Neural cell (in vitro differentiated cells): ENCODE results near the gene CCDC196. TPM values are rescaled to one million over a fixed set of nuclear protein-coding genes. Genes with fewer than 3 reads are reported as not detected.

Experiments used
- H2AFZ ChIP-seq: fragments of 200-600, 300-800 bp; sonication (generic), shearing (Covaris generic); 2 replicates; pipeline ENCODE4 v1.6.0; 2014; ENCODE audit warnings: low read depth, mild to moderate bottlenecking, antibody characterized with exemption, low read length, moderate library complexity
- H3F3A ChIP-seq: fragments of 200-600 bp; shearing (Covaris generic); 2 replicates; pipeline ENCODE4 v1.6.1; 2016; ENCODE audit warnings: mild to moderate bottlenecking, moderate library complexity, mixed read lengths, antibody characterized with exemption, low read length; ENCODE audit not compliant: insufficient read depth, poor library complexity, severe bottlenecking
- H3K27ac ChIP-seq: fragments of 200-600, 300-800 bp; sonication (generic), shearing (Covaris generic); 2 replicates; pipeline ENCODE4 v1.5.1; 2014; ENCODE audit warnings: mild to moderate bottlenecking, low read length, moderate library complexity
- H3K27me3 ChIP-seq: fragments of 300-800, 200-600 bp; sonication (generic), shearing (Covaris generic); 2 replicates; pipeline ENCODE4 v1.6.0; 2014; ENCODE audit warnings: mild to moderate bottlenecking, low read depth, low read length, moderate library complexity; ENCODE audit not compliant: insufficient read depth
- H3K36me3 ChIP-seq: fragments of 300-800, 200-600 bp; sonication (generic), shearing (Covaris generic); 2 replicates; pipeline ENCODE4 v1.5.1; 2014; ENCODE audit warnings: mild to moderate bottlenecking, antibody characterized with exemption, low read length, moderate library complexity; ENCODE audit not compliant: insufficient read depth
- H3K4me2 ChIP-seq: fragments of 300-800, 200-600 bp; sonication (generic), shearing (Covaris generic); 2 replicates; pipeline ENCODE4 v1.6.0; 2014; ENCODE audit warnings: mild to moderate bottlenecking, low read length
- H3K4me3 ChIP-seq: fragments of 300-800, 200-600 bp; sonication (generic), shearing (Covaris generic); 2 replicates; pipeline ENCODE4 v1.5.1; 2014; ENCODE audit warnings: mild to moderate bottlenecking, low read length, moderate library complexity
- H3K79me2 ChIP-seq: fragments of 200-600 bp; shearing (Covaris generic); replicated peaks from 2 replicates; pipeline ENCODE4 v1.6.0; 2014; ENCODE audit warnings: mild to moderate bottlenecking, low read length, moderate library complexity; ENCODE audit not compliant: insufficient read depth
- H3K9ac ChIP-seq: fragments of 300-800, 200-600 bp; sonication (generic), shearing (Covaris generic); 2 replicates; pipeline ENCODE4 v1.6.1; 2016; ENCODE audit warnings: mild to moderate bottlenecking, low read length, mixed read lengths
- H3K9me2 ChIP-seq: fragments of 200-600 bp; shearing (Covaris generic); 2 replicates; pipeline ENCODE4 v1.6.1; 2016; ENCODE audit warnings: mild to moderate bottlenecking, low read length, mixed read lengths; ENCODE audit not compliant: insufficient read depth
- H3K9me3 ChIP-seq: fragments of 200-600, 300-800 bp; sonication (generic), shearing (Covaris generic); 2 replicates; pipeline ENCODE4 v1.6.1; 2016; ENCODE audit warnings: mild to moderate bottlenecking, mixed run types, low read length, moderate library complexity, mixed read lengths
- H4K20me1 ChIP-seq: fragments of 200-600 bp; shearing (Covaris generic); 2 replicates; pipeline ENCODE4 v1.6.1; 2016; ENCODE audit warnings: mild to moderate bottlenecking, mixed run types; ENCODE audit not compliant: insufficient read depth
- CTCF ChIP-seq: fragments of 450-650 bp; IDR thresholded peaks from 2 replicates; pipeline ENCODE4 v1.5.1; 2014; ENCODE audit warnings: antibody characterized with exemption, mild to moderate bottlenecking, moderate library complexity; ENCODE audit not compliant: poor library complexity, severe bottlenecking
- EP300 ChIP-seq: fragments of 450-650 bp; conservative IDR thresholded peaks from 2 replicates; pipeline ENCODE4 v1.6.1; 2014; ENCODE audit warnings: antibody characterized with exemption, mild to moderate bottlenecking, moderate library complexity; ENCODE audit not compliant: poor library complexity, severe bottlenecking
- EZH2 ChIP-seq: fragments of 200-600, 300-800 bp; shearing (Covaris generic), sonication (generic); IDR thresholded peaks from 2 replicates; pipeline ENCODE4 v1.6.1; 2014; ENCODE audit warnings: antibody characterized with exemption, low read length, borderline replicate concordance, mild to moderate bottlenecking; ENCODE audit not compliant: insufficient read depth, poor library complexity, severe bottlenecking
- MXI1 ChIP-seq: fragments of 450-650 bp; conservative IDR thresholded peaks from 2 replicates; pipeline ENCODE4 v1.6.1; 2014; ENCODE audit warnings: antibody characterized with exemption, mild to moderate bottlenecking; ENCODE audit not compliant: poor library complexity, severe bottlenecking
- POLR2AphosphoS5 ChIP-seq: IDR thresholded peaks from 2 replicates; pipeline ENCODE4 v1.6.1; 2012
- RAD21 ChIP-seq: fragments of 450-650 bp; conservative IDR thresholded peaks from 2 replicates; pipeline ENCODE4 v1.6.1; 2014; ENCODE audit warnings: antibody characterized with exemption, mild to moderate bottlenecking, moderate library complexity
- REST ChIP-seq: IDR thresholded peaks from 2 replicates; pipeline ENCODE4 v1.6.1; 2012; ENCODE audit warnings: borderline replicate concordance
- SMC3 ChIP-seq: fragments of 450-650 bp; conservative IDR thresholded peaks from 2 replicates; pipeline ENCODE4 v1.6.1; 2014; ENCODE audit warnings: antibody characterized with exemption, mild to moderate bottlenecking, moderate library complexity; ENCODE audit not compliant: poor library complexity
- TAF1 ChIP-seq: IDR thresholded peaks from 2 replicates; pipeline ENCODE4 v1.6.1; 2012; ENCODE audit warnings: low read depth
- polyA plus RNA-seq: library from polyadenylated mRNA; depleted of rRNA; stranded (reverse); fragments of >200 nt; gene quantifications from 2 replicates; pipeline ENCODE4 v1.2.3, GENCODE V29; 2014

The CCDC196 gene
- polyA plus RNA-seq, 1 donor from 2014 or later: not detected

DNA sequence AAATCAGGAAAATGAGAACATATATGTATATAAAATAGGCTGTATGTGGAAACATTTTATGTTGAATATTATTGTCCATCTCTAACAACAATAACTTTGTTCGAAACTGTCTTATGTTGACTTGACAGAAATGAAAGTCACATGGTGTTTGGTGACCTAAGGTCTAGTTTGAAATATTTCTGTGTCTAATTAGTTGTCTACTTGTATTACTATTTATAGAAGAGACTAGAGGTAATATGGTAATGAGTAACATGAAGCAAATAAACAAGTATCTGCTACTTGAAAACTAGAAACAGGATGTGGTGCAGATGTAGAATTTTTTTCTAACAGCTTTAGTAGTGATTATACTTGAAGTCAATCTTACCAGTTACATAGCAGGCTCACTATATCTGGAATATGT is 25.7 kb downstream of the CCDC196 start:
- no peaks in the 10 kb centered on the region for H3F3A ChIP-seq
- H3K36me3 ChIP-seq: no peaks in the 10 kb centered on the region
- TF ChIP-seq CTCF (no peak), REST (no peak), EP300 (no peak), EZH2 (no peak), RAD21 (no peak), TAF1 (no peak), SMC3 (no peak), MXI1 (no peak), POLR2AphosphoS5 (no peak)
- no peaks in the 10 kb centered on the region for H3K27me3 ChIP-seq
- no peak overlapping the region for H3K4me3 ChIP-seq
- no peak overlapping the region for H2AFZ ChIP-seq
- no peak overlapping the region for H3K27ac ChIP-seq
- no peak overlapping the region for H3K4me2 ChIP-seq
- H3K9me3 ChIP-seq: no peaks in the 10 kb centered on the region
- H3K79me2 ChIP-seq: peaks cover 65% of the 10 kb centered on the region
- H3K9me2 ChIP-seq: no peaks in the 10 kb centered on the region
- H4K20me1 ChIP-seq: no peaks in the 10 kb centered on the region
- H3K9ac ChIP-seq: no peak overlapping the region

DNA sequence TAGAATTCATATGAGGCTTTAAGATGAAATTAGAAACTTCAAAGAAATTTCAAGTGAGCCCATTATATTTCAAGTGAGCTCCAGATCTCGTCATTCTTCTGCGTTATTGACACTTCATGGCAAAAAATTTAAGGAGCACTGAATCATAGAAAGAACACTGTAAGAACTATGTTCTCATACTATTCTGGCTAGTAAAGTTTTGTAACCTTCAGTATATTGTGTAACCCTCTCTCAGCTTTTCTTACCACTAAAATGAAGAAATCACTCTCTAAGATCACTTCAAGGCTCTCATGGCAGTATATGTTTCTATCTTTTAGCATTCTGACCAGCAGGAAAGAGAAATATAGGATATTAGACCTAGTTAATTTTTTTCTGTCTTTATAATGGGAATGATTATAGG is 28.0 kb downstream of the CCDC196 start:
- Histone ChIP-seq H3K27ac (no peak overlapping the region), H2AFZ (no peak overlapping the region), H3K27me3 (no peaks in the 10 kb centered on the region), H3K36me3 (no peaks in the 10 kb centered on the region), H3K4me3 (no peak overlapping the region), H3K9me3 (peaks cover 3% of the 10 kb centered on the region), H3K9me2 (no peaks in the 10 kb centered on the region), H3K9ac (no peak overlapping the region), H3F3A (no peaks in the 10 kb centered on the region), H4K20me1 (no peaks in the 10 kb centered on the region), H3K4me2 (no peak overlapping the region), H3K79me2 (peaks cover 82% of the 10 kb centered on the region)
- no peak for TF ChIP-seq RAD21

DNA sequence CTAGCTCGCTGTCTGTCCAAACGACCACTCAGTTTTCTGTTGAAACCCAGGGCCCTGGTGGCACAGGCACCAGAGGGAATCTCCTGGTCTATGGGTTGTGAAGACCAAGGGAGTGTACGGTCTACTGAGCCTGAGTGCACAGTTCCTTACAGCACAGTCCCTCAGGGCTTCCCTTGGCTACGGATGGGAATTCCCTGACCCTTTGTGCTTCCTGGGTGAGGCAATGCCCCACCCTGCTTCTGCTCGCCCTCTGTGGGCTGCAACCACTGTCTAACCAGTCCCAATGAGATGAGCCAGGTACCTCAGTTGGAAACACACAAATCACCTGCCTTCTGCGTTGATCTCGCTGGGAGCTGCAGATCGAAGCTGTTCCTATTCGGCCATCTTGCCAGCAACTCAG is 44.4 kb downstream of the CCDC196 start:
- H3K36me3 ChIP-seq: no peaks in the 10 kb centered on the region
- H3K9ac ChIP-seq: no peak overlapping the region
- no peaks in the 10 kb centered on the region for H4K20me1 ChIP-seq
- H2AFZ ChIP-seq: no peak overlapping the region
- H3K9me2 ChIP-seq: no peaks in the 10 kb centered on the region
- H3K4me2 ChIP-seq: no peak overlapping the region
- no peak overlapping the region for H3K27ac ChIP-seq
- H3K9me3 ChIP-seq: no peaks in the 10 kb centered on the region
- H3K4me3 ChIP-seq: no peak overlapping the region
- TF ChIP-seq POLR2AphosphoS5 (no peak), EP300 (no peak), MXI1 (no peak), REST (no peak), SMC3 (no peak), RAD21 (no peak), TAF1 (no peak), CTCF (no peak), EZH2 (no peak)
- no peaks in the 10 kb centered on the region for H3F3A ChIP-seq
- no peaks in the 10 kb centered on the region for H3K27me3 ChIP-seq
- H3K79me2 ChIP-seq: peaks cover 21% of the 10 kb centered on the region
